Measurements from ENCODE around the gene PTBP1.

GRCh38 chr19:804419-805165, 7.3 kb downstream of the PTBP1 start:
- TF ChIP-seq, protein P1, sequence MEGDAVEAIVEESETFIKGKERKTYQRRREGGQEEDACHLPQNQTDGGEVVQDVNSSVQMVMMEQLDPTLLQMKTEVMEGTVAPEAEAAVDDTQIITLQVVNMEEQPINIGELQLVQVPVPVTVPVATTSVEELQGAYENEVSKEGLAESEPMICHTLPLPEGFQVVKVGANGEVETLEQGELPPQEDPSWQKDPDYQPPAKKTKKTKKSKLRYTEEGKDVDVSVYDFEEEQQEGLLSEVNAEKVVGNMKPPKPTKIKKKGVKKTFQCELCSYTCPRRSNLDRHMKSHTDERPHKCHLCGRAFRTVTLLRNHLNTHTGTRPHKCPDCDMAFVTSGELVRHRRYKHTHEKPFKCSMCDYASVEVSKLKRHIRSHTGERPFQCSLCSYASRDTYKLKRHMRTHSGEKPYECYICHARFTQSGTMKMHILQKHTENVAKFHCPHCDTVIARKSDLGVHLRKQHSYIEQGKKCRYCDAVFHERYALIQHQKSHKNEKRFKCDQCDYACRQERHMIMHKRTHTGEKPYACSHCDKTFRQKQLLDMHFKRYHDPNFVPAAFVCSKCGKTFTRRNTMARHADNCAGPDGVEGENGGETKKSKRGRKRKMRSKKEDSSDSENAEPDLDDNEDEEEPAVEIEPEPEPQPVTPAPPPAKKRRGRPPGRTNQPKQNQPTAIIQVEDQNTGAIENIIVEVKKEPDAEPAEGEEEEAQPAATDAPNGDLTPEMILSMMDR (conservative IDR thresholded peaks at IDR 0.05; ENCODE audit: low read length): no peak
- TF ChIP-seq EZH2phosphoT487 (IDR thresholded peaks at IDR 0.05; ENCODE audit: borderline replicate concordance, low read depth, low read length): no peak

Measured in OCI-LY7 (cell line).